Stimulated activated CD4-positive, alpha-beta T cell treated with anti-CD3 and anti-CD28 coated beads, Interleukin-2, amount 100 ng/mL, for 48 hours (primary cell): ENCODE results near the gene CLEC19A.

Experiments
- DNase-seq, 2 donors: peaks; one replicate each; pipeline ENCODE4 v3.0.0-alpha.2; 2020

Gene CLEC19A

DNA sequence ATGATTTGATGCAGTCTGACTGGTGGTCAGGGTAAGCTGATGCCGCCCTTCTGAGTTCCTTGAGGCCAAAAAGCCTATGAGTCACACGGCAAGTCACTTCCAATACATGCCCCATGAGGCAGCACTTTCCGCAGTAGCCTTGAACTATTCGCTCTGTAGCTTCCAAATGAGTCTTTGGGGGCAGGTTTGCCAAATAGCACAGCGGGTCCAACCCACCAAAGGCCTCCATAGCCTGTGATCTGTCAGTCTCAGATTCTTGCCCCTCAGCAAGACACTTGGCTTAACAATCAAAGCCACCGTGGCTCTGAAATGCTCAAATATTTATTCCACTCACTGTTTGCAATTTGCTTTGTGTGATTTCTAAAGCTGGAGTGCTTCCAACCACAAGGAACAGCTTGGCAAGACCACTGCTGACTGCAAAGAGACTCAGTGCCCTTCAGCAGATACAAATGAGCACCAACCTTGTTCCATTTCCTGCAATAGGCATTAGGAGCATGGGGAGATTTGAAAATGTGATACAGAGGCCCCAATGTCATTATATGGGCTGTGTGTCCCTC is 45.4 kb downstream of the CLEC19A start:
- DNase-seq, result no peak

GRCh38 chr16:19331794-19332193 is 46.3 kb downstream of the CLEC19A start:
- no peak for DNase-seq

DNA sequence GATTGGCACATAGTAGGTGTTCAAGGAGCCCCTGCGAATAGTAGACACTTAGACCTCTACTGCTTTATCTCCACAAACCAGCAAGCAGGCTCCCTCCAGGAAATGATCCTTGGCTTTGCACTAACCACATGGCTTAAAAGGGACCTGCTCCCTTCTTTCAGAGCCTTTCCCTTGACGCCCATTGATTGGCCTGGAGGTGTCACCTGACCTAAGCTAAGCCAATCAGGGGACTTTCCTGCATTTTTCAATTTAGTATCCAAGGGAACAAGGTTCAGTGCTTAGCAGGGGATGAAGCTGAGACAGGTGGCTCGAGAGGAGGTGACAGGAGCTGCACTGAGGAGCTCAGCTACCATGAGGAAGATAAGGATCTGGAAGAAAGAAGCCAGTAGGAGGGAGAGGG is 52.8 kb downstream of the CLEC19A start:
- DNase-seq, result no peak

- DNase-seq, result no peak
Observed at GRCh38 chr16:19344224-19344801, 58.8 kb downstream of the CLEC19A start.

DNA sequence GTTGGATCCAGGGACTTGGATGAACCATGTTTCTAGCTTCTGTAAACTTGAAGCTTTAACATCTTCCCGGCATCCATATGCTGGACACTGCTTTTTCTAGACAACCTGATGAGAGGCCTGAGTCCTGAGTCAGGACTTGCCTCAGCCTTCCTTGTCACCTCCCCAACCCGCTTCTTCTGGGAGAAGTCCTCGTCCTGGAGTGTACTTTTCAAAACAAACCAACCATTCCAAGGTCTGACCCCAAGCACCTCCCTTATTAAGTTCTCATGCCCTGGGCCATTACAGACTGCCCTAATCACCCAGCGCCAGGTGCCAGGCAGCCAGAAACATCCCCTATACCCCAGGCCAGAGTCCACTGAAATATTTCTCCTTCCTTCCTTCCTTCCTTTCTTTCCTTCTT is 59.4 kb downstream of the CLEC19A start:
- DNase-seq, result no peak

GRCh38 chr16:19346335-19346922 is 60.9 kb downstream of the CLEC19A start:
- no peak for DNase-seq

GRCh38 chr16:19348125-19348524 is 62.6 kb downstream of the CLEC19A start:
- DNase-seq, result no peak

DNA sequence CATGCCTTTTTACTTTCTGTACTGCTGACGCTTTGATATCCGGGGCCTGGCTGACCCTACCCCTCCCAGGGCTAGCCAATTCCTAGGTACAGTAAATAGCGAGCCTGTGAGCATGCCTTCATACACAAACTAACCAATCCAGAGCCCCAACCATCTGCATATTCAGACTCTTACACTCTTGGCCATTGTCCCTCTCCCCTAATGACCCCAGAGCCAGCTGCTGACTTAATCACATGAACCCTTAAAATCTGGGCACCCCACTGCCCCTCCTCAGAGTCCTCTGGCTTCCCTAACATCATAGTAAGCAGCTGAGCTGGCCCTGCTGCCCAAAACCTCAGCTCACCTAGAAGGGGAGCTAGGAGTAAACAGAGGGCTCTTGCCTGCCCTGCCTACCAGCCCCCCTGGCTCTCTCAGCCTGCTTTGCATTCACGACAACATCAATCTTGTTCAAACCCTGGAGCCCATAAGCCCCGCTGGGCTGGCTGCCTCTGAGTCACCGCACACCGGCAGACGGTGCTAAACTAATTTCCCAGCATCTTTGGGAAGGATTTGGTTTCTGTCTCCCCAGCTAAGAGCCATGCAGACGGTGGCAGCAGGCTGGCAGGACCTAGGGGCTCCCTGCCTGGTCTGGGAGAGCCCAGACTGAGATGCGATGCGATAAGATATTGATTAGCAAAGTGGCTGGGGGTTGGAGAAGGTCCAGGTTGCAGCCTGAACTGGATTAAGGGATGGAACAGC is 63.2 kb downstream of the CLEC19A start:
- DNase-seq, result no peak

DNA sequence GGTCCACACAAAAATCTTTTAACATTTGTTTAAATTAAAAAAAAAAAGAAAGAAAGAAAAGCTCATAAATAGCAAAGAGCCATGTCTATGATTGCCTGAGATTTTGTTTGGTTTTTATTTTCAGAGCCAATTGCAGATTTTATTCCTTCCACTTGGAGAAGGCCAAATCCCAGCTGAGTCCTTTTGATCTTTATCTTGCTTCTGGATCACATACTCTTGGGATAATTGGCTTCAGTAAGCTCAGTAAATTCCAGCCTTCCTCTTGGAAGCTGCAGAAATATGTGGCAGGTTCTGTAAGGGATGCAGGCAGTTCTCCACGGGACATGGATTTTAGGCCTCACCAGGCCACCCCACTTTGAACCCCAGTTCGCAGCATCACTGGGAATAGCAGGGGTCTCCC is 68.8 kb downstream of the CLEC19A start:
- DNase-seq, result no peak

DNA sequence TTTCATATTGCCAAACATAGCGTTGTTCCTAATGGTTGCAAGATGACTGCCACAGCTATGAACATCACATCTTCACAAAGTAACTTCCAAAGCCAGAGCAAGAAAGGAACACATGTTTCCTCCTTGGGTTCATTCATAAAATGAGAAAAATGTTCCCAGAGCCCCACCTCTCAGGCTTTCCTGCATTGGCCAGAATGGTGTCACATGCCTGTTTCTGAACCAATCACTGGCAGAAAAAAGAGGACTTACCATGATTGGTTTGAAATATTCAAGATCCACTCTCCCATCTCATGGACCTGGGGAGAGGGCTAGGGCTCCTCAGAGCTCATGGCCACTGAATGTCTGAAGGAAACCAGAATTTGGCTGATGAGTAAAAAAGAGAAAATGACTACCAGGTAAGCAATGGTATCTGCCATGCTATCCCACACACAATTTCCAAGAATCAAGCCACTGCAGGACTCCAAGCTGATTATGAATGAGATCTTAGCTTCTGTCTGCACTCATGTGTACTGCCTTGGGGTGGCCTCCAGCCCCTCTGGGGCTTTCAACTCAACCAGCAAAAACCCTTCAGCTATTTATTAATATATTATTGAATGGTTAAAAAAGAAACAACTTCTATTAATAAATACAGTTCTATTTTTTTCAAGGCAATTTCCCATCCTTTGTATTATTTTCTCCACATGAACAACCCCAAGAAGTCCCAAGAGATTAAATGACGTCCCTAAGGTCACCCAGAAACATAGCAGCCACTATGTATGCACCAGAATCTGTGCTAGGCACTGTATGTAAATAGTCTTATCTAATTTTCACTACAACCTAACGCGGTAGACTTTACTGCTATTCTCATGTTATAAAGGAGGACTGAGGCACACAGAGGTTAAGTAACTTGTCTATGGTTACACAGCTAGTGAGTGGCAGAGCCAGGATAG is 70.8 kb downstream of the CLEC19A start:
- DNase-seq, result no peak

- no peak for DNase-seq
Observed at GRCh38 chr16:19359556-19359955, 74.0 kb downstream of the CLEC19A start.
